Hematopoietic multipotent progenitor cell treated with erythropoietin and hydrocortisone succinate and interleukin-3 and kit ligand, for 4 days (in vitro differentiated cells): ENCODE results near the gene PTPRN2.

Experiments
- DNase-seq: peaks from one replicate; pipeline ENCODE4 v3.0.0-alpha.2; 2015

PTPRN2 gene

GRCh38 chr7:158016180-158017097 is 571.2 kb downstream of the PTPRN2 start:
- no peak for DNase-seq

- no peak for DNase-seq
These were observed 572.0 kb downstream of the PTPRN2 start for GRCh38 chr7:158015403-158016179.

- no peak for DNase-seq
These were observed 572.6 kb downstream of the PTPRN2 start for GRCh38 chr7:158014976-158015375.

GRCh38 chr7:158013085-158013668 is 574.4 kb downstream of the PTPRN2 start:
- no peak for DNase-seq

- no peak for DNase-seq
These were observed 575.7 kb downstream of the PTPRN2 start for GRCh38 chr7:158011941-158012340.

GRCh38 chr7:158010961-158011693 is 576.5 kb downstream of the PTPRN2 start:
- no peak for DNase-seq

- DNase-seq = no peak
These were observed 577.7 kb downstream of the PTPRN2 start for GRCh38 chr7:158009886-158010285.

GRCh38 chr7:158008267-158008666 is 579.4 kb downstream of the PTPRN2 start:
- DNase-seq = no peak

- DNase-seq = no peak
These were observed 579.8 kb downstream of the PTPRN2 start for GRCh38 chr7:158007697-158008257.

- no peak for DNase-seq
These were observed 580.6 kb downstream of the PTPRN2 start for GRCh38 chr7:158006841-158007696.

- no peak for DNase-seq
These were observed 582.1 kb downstream of the PTPRN2 start for GRCh38 chr7:158005531-158005930.

- no peak for DNase-seq
These were observed 583.5 kb downstream of the PTPRN2 start for GRCh38 chr7:158004123-158004490.

GRCh38 chr7:158003441-158004122 is 584.0 kb downstream of the PTPRN2 start:
- no peak for DNase-seq

- DNase-seq = no peak
These were observed 585.0 kb downstream of the PTPRN2 start for GRCh38 chr7:158002486-158003080.

GRCh38 chr7:158001621-158002320 is 585.9 kb downstream of the PTPRN2 start:
- DNase-seq = no peak

- no peak for DNase-seq
These were observed 586.6 kb downstream of the PTPRN2 start for GRCh38 chr7:158001003-158001402.

GRCh38 chr7:158000160-158000559 is 587.5 kb downstream of the PTPRN2 start:
- no peak for DNase-seq

GRCh38 chr7:157998884-157999552 is 588.6 kb downstream of the PTPRN2 start:
- DNase-seq = no peak

- DNase-seq = no peak
These were observed 590.2 kb downstream of the PTPRN2 start for GRCh38 chr7:157997471-157997870.
